Measurements from ENCODE around the gene DOK1. TPM values are rescaled to one million over a fixed set of nuclear protein-coding genes. Genes with fewer than 3 reads are reported as not detected.

Gene DOK1
- total RNA-seq, 1 donor, result 89.8 TPM

GRCh38 chr2:74593826-74594772 is 39.6 kb downstream of the DOK1 start:
- H3K9me3 ChIP-seq (ENCODE audit: low read depth, low read length), result no peaks in the 10 kb centered on the region
- H3K4me2 ChIP-seq (ENCODE audit: insufficient read depth, low read length), result no peak overlapping the region
- peak; percentile 65 for DNase-seq (ENCODE audit: insufficient read length, low spot score, missing footprints)
- no peaks in the 10 kb centered on the region for H3K36me3 ChIP-seq (ENCODE audit: insufficient read depth, low read length)
- TF ChIP-seq CTCF (IDR thresholded peaks at IDR 0.05; ENCODE audit: extremely low read depth, low read depth, low read length), result no peak
- no peak overlapping the region for H3K4me3 ChIP-seq (ENCODE audit: insufficient read depth, low read length)
- peaks cover 6% of the 10 kb centered on the region for H3K4me1 ChIP-seq (ENCODE audit: insufficient read depth, low read length)
- no peaks in the 10 kb centered on the region for H3K79me2 ChIP-seq (ENCODE audit: insufficient read depth, low read length)
- H3K27ac ChIP-seq (ENCODE audit: low read depth, low read length), result no peak overlapping the region
- H3K27me3 ChIP-seq (ENCODE audit: insufficient read depth, low read length), result no peaks in the 10 kb centered on the region
- no peak overlapping the region for H2AFZ ChIP-seq (ENCODE audit: low read length)
- no peaks in the 10 kb centered on the region for H4K20me1 ChIP-seq (ENCODE audit: insufficient read depth, low read length)

GRCh38 chr2:74596584-74596983 is 42.1 kb downstream of the DOK1 start:
- Histone ChIP-seq H3K4me1 (ENCODE audit: insufficient read depth, low read length) (peaks cover 6% of the 10 kb centered on the region), H3K27me3 (ENCODE audit: insufficient read depth, low read length) (peaks cover 15% of the 10 kb centered on the region), H3K27ac (ENCODE audit: low read depth, low read length) (no peak overlapping the region), H3K4me2 (ENCODE audit: insufficient read depth, low read length) (no peak overlapping the region), H3K79me2 (ENCODE audit: insufficient read depth, low read length) (no peaks in the 10 kb centered on the region), H3K4me3 (ENCODE audit: insufficient read depth, low read length) (no peak overlapping the region), H3K36me3 (ENCODE audit: insufficient read depth, low read length) (no peaks in the 10 kb centered on the region), H4K20me1 (ENCODE audit: insufficient read depth, low read length) (no peaks in the 10 kb centered on the region), H2AFZ (ENCODE audit: low read length) (no peak overlapping the region), H3K9me3 (ENCODE audit: low read depth, low read length) (no peaks in the 10 kb centered on the region)
- DNase-seq (ENCODE audit: insufficient read length, low spot score, missing footprints), result no peak
- TF ChIP-seq CTCF (IDR thresholded peaks at IDR 0.05; ENCODE audit: extremely low read depth, low read depth, low read length), result no peak

GRCh38 chr2:74597410-74597809 is 42.9 kb downstream of the DOK1 start:
- Histone ChIP-seq H3K79me2 (ENCODE audit: insufficient read depth, low read length) (no peaks in the 10 kb centered on the region), H2AFZ (ENCODE audit: low read length) (no peak overlapping the region), H3K27me3 (ENCODE audit: insufficient read depth, low read length) (peaks cover 19% of the 10 kb centered on the region), H3K36me3 (ENCODE audit: insufficient read depth, low read length) (no peaks in the 10 kb centered on the region), H3K4me1 (ENCODE audit: insufficient read depth, low read length) (peaks cover 8% of the 10 kb centered on the region), H3K9me3 (ENCODE audit: low read depth, low read length) (no peaks in the 10 kb centered on the region), H3K27ac (ENCODE audit: low read depth, low read length) (no peak overlapping the region), H3K4me2 (ENCODE audit: insufficient read depth, low read length) (no peak overlapping the region), H3K4me3 (ENCODE audit: insufficient read depth, low read length) (no peak overlapping the region), H4K20me1 (ENCODE audit: insufficient read depth, low read length) (no peaks in the 10 kb centered on the region)
- no peak for TF ChIP-seq CTCF (IDR thresholded peaks at IDR 0.05; ENCODE audit: extremely low read depth, low read depth, low read length)
- no peak for DNase-seq (ENCODE audit: insufficient read length, low spot score, missing footprints)

- Histone ChIP-seq H4K20me1 (ENCODE audit: insufficient read depth, low read length) (no peaks in the 10 kb centered on the region), H2AFZ (ENCODE audit: low read length) (no peak overlapping the region), H3K4me2 (ENCODE audit: insufficient read depth, low read length) (no peak overlapping the region), H3K4me1 (ENCODE audit: insufficient read depth, low read length) (peaks cover 6% of the 10 kb centered on the region), H3K4me3 (ENCODE audit: insufficient read depth, low read length) (no peak overlapping the region), H3K27ac (ENCODE audit: low read depth, low read length) (no peak overlapping the region), H3K36me3 (ENCODE audit: insufficient read depth, low read length) (no peaks in the 10 kb centered on the region), H3K79me2 (ENCODE audit: insufficient read depth, low read length) (no peaks in the 10 kb centered on the region), H3K9me3 (ENCODE audit: low read depth, low read length) (no peaks in the 10 kb centered on the region), H3K27me3 (ENCODE audit: insufficient read depth, low read length) (peaks cover 32% of the 10 kb centered on the region)
- no peak for DNase-seq (ENCODE audit: insufficient read length, low spot score, missing footprints)
- no peak for TF ChIP-seq CTCF (IDR thresholded peaks at IDR 0.05; ENCODE audit: extremely low read depth, low read depth, low read length)
Measured at GRCh38 chr2:74599676-74600075, 45.2 kb downstream of the DOK1 start.
